Measurements from ENCODE around the gene ERF.
A peak's percentile ranks its signal among the peaks of the same experiment; 100 is the strongest.

The ERF gene

DNA sequence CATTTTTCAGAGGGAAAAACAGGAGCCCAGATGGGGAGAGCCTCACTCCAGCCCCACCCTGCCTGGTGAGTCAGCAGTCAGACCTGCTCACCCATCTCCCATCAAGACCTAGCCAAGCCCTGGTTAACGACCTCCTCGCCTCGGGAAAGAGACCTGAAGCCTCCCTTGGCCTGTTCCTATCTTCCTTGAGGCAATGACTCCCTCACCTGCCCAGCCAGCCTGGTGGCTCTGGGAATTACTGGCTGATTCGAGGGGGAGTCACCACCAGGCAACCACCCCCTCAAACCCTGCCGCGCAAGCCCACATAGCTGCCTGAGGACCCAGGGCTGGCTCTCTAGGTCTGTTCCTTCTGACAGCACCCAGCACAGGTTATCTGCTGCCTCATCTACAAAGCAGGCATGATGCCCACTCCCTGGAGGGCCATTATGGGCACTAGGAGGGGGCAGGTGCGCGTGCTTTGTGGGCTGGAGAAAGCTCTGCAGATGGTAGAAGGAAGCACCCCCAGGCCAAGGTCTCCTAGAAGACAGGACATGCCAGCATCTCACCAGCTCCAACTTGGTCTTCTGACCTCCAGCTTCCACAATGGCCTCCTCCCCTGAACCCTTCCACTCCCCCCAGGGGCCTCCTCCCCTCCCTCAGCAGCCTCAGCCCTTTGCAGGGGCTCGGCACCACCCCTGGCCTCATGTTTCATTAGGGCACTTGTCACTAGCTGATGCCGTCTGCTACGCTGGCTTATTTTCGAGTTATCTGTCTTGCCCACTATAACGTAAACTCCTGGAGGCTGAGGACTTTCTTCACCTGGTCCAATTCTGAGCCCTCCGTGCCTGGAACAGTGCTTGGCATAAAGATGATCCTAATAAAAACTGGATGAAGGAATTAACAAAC is 47.8 kb downstream of the ERF start:
- no peak for DNase-seq

DNA sequence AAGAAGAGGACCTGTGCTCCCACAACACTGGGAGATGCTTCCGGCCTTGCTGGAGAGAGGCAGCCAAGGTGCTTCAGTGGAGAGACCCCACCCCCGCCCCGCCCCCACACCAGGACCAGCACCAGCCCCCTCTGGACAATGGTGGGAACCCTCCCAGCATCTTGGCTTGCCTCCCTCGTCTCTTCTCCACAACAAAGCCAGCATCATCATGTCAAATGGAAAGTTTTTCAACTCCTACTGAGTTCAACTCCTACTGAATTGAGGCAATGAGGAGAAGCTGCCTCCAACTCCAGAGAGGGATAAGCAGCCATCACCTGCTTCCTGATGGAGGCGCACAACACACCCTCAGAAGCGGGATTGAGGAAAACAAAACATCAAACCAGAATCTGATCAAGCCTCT is 50.3 kb downstream of the ERF start:
- no peak for DNase-seq

DNA sequence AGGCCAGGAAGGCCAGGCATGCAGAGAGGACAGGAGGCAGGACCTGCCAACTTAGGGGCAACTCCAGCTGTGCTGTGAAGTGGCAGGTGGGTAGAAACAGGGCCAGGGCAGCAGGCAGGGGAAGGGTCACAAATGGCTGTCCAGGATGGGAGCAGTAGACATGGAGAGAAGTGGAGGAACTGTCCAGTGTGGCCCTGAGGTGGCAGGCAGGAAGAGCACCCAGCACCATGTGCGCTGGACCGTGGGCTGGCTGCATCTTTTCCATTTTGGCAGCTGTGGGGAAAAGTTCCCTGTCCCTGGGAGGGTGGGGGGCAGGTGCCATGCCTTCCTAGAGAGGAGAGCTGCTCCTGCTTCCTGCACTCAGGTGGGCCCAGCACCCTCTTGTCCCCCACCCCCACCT is 51.2 kb downstream of the ERF start:
- DNase-seq = no peak

DNA sequence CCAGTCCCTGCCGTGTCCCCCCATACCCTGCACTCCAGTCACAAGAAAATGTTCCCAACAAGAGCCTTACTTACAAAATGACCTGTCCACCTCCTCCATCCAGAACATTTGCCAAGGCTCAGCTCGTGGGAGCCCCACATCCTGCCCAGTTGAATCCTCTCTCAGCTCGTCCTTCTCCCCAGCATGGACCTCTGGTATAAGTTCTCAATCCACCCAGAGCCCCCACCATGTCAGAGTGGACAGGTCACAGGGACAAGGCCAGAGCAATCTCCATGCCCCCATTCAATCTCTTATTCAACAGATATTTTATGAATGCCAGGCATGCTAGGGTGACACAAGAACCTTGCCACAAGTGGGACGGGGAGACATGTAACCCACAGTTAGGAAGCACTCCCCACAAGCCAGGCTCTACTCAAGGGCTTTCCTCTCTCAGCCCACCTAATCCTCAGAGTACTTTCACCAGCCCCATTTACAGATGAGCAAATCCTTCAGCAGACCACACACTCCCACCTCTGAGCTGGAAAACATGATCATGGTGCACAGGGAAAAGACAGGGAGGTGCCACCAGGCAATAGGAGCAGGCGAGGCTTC is 52.5 kb downstream of the ERF start:
- no peak for DNase-seq

DNA sequence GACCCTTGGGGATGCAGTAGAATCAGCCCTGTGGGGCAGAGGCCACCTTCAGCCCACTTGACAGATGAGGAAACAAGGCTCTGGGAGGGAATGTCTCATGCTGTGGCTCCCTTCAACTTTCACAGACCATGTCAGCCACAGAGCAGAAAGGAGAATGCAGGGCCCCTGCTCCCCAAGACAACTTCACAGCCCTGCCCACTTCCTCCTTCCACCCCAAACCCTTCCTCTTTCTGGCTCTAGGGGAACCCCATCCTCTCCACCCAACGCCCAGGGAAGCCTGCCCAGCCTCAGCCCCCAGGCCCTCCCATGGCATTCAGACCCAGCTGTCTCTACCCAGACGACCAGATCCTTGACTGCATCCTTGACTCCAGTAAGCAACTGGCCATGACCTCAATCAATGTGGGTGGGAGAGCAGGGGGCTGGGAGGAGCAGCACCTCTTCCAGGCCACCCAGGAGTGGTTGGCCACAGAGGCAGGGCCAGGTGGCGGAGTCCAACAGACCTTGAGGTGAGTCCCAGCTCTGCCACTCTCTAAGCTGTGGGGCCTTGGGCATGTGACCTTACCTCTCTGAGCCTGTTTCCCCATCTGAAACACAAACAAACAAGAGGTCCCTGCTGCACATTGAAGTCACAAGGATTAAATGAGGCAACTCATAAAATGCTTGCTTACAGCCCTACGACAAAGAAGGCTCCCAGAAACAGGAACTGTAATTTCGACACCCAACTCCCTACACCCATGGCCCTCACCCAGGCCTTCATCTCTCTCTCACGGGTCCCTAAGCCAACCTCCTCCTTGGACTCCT is 53.2 kb downstream of the ERF start:
- peak; percentile 41 for DNase-seq

DNA sequence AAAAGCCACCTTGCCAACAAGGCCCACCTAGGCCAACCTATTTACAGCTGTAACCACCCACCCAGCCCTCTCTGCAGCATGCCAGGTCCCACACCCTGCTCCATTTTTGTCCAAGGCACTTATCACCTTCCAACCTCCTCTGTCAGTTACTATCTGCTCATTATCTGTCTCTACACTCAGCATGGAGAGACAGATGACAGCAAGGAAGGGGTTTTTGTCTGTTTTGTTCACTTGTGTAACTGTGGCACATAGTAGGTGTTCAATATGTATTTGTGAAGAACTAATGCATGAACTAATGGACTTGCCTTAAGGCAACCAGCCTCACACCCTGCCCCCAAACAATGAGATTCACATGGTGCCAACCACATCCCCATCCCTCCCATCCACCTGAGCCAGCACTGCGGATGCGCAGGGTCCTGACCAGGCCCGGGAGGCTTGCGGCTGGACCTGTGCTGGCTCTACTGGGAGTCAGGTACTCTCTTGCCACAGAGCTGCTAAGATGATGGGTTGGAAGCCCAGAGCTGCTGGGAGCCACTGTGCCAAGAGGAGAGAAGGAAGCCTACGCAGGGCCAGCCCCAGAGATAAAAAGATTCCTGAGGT is 54.7 kb downstream of the ERF start:
- DNase-seq = no peak

DNA sequence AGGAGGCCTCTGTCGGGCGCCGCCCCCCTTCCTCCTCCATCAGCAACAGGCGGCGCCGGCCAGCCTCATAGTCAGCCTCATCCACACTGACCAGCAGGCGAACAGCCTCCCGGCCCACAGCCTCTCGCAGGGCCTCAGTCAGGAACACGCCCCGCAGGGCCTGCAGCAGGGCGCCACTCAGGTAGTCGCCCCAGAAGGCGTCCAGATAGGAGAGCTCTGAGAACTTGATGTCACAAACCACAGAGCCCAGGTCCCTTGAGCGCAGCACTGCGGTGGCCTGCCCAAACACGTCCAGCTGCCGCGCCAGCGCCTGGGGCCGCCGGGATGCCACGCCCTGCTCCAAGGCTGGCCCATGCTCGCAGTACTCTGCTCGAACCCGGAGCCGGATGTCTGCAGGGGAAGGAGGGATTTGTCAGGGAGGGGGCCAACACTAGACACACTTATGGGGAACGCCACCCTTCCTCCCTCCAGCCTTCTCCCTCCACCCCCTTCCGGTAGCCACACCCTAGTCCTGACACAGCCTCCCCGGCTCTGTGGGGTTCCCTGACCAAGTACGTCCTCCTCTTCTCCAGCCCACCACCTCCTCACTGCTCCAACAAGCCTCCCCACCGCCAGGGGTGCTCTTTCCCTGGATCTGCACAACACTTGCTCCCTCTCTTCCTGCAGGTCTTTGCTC is 55.4 kb downstream of the ERF start:
- peak; percentile 68 for DNase-seq

DNA sequence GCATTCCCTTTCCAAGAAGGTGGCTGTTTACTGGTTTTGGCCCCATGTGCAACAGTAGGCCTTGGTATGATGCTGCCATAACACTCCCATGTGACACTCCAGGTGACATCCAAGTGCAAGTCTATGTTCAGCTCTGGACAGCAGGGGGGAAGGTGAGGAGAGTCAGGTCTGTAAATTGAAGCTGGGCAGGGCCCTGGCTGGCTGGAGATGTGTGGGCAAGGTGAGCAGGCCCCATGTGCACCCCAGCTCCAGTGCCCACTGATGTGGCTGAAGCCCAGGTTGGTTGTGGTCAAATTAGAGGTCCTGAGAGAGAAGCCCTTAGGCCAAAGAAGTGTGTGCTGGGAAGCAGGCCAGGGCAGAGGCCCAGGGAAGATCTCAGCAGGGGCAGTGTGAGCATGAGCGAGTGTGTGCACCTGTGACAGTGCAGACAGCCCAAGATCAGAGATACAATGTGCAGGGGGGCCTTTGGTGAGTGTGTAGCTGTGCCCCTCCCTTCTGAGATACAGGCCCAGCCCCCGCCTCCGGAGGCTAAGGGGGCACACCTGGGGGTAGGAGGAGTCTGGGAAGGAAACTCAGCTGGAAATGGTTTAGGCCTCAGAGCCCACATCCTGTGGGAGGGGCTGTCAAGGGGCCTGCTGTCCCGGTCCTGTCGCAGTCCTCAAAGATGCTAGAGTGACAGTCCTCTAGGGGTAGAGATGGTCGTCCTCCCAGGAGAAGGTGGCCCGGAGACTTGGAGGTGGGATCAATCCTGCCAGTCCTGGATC is 56.1 kb downstream of the ERF start:
- peak; percentile 71 for DNase-seq
